IMR-90 (cell line): ENCODE measurements around the gene STXBP6. TPM values are rescaled to one million over a fixed set of nuclear protein-coding genes. Genes with fewer than 3 reads are reported as not detected.

ENCODE experiments used
- ATAC-seq: fragments of 200-7000 bp; cut with Tn5 transposase; 2 replicates; pipeline ENCODE4 v1.9.1; 2020; ENCODE audit warnings: low read depth, mild to moderate bottlenecking, moderate library complexity
- BruUV-seq: library from RNA; stranded (reverse); fragments of 400-500 nt; replicated peaks from 2 replicates; lab custom pipeline; 2021; lab: Mats Ljungman, UMichigan
- CTCF ChIA-PET: fragments of 300-600 bp; formaldehyde crosslinking; extraction: SDS; loops from one replicate; lab custom pipeline; 2021; ENCODE audit warnings: antibody characterized with exemption; lab: Yijun Ruan, JAX
- POLR2A ChIA-PET: fragments of 300-600 bp; sonication (Branson Sonifier 250); formaldehyde crosslinking; loops from one replicate; lab custom pipeline; 2022; ENCODE audit warnings: antibody characterized with exemption; ENCODE audit not compliant: unreplicated experiment; lab: Charles Lee
- DNase-seq: peaks from one replicate; pipeline ENCODE4 v3.0.0; 2013
- H2AFZ ChIP-seq: replicated peaks from 2 replicates; pipeline ENCODE3; 2013; ENCODE audit warnings: low read length, mild to moderate bottlenecking; ENCODE audit not compliant: poor library complexity
- H2AK5ac ChIP-seq: 2 replicates; pipeline ENCODE4 v1.6.1; 2013; ENCODE audit warnings: low read depth, low read length, inconsistent platforms
- H2AK9ac ChIP-seq: replicated peaks from 2 replicates; pipeline ENCODE3; 2013; ENCODE audit warnings: mild to moderate bottlenecking, low read depth, low read length, moderate library complexity; ENCODE audit not compliant: poor library complexity
- H2BK120ac ChIP-seq: 2 replicates; pipeline ENCODE4 v1.6.1; 2013; ENCODE audit warnings: low read depth, low read length, inconsistent platforms
- H2BK15ac ChIP-seq: 3 replicates; pipeline ENCODE4 v1.6.1; 2013; ENCODE audit warnings: low read depth, low read length, inconsistent platforms
- H2BK20ac ChIP-seq: 2 replicates; pipeline ENCODE4 v1.6.1; 2013; ENCODE audit warnings: low read depth, mild to moderate bottlenecking, inconsistent platforms, low read length, moderate library complexity
- H2BK5ac ChIP-seq: 2 replicates; pipeline ENCODE4 v1.6.1; 2013; ENCODE audit warnings: mild to moderate bottlenecking, low read depth, low read length, inconsistent platforms; ENCODE audit not compliant: poor library complexity, severe bottlenecking
- H3K14ac ChIP-seq: replicated peaks from 2 replicates; pipeline ENCODE4 v1.6.1; 2013; ENCODE audit warnings: low read depth, low read length, inconsistent platforms
- H3K18ac ChIP-seq: 2 replicates; pipeline ENCODE4 v1.6.1; 2013; ENCODE audit warnings: low read depth, low read length, control low read depth
- H3K23ac ChIP-seq: 2 replicates; pipeline ENCODE4 v1.6.1; 2013; ENCODE audit warnings: low read depth, low read length, inconsistent platforms
- H3K27ac ChIP-seq: 2 replicates; pipeline ENCODE4 v1.5.1; 2013; ENCODE audit warnings: mild to moderate bottlenecking, control low read depth, low read length; ENCODE audit not compliant: insufficient read depth
- H3K27me3 ChIP-seq: 2 replicates; pipeline ENCODE4 v1.6.1; 2013; ENCODE audit warnings: low read length; ENCODE audit not compliant: control insufficient read depth, insufficient read depth
- H3K36me3 ChIP-seq: 2 replicates; pipeline ENCODE4 v1.6.1; 2013; ENCODE audit warnings: low read length, mixed read lengths; ENCODE audit not compliant: control insufficient read depth, insufficient read depth
- H3K4ac ChIP-seq: 2 replicates; pipeline ENCODE4 v1.6.1; 2013; ENCODE audit warnings: low read depth, low read length, inconsistent platforms
- H3K4me1 ChIP-seq: 2 replicates; pipeline ENCODE4 v1.6.1; 2013; ENCODE audit warnings: low read length, mixed read lengths; ENCODE audit not compliant: control insufficient read depth, insufficient read depth
- H3K4me2 ChIP-seq: 2 replicates; pipeline ENCODE4 v1.6.1; 2013; ENCODE audit warnings: low read depth, mild to moderate bottlenecking, control low read depth, low read length, moderate library complexity
- H3K4me3 ChIP-seq: 2 replicates; pipeline ENCODE4 v1.5.1; 2013; ENCODE audit warnings: low read depth, mild to moderate bottlenecking, control low read depth, low read length, moderate library complexity; ENCODE audit not compliant: insufficient read depth
- H3K56ac ChIP-seq: 2 replicates; pipeline ENCODE4 v1.6.1; 2013; ENCODE audit warnings: low read length, inconsistent platforms; ENCODE audit not compliant: insufficient read depth; ENCODE audit errors: extremely low read depth
- H3K79me1 ChIP-seq, 2 experiments: 2 replicates each; pipeline ENCODE4 v1.6.1; 2013; ENCODE audit warnings: low read length in 2 of 2, inconsistent platforms in 1 of 2, low read depth in 1 of 2
- H3K9ac ChIP-seq: 2 replicates; pipeline ENCODE4 v1.6.1; 2013; ENCODE audit warnings: low read depth, low read length, control low read depth
- H3K9me1 ChIP-seq: 2 replicates; pipeline ENCODE4 v1.6.1; 2013; ENCODE audit warnings: low read length, inconsistent platforms; ENCODE audit not compliant: insufficient read depth
- H3K9me3 ChIP-seq: 2 replicates; pipeline ENCODE4 v1.6.1; 2013; ENCODE audit warnings: low read length; ENCODE audit not compliant: control insufficient read depth, insufficient read depth
- H4K20me1 ChIP-seq: 2 replicates; pipeline ENCODE4 v1.6.1; 2013; ENCODE audit warnings: low read length, inconsistent platforms; ENCODE audit not compliant: insufficient read depth
- H4K5ac ChIP-seq: 2 replicates; pipeline ENCODE4 v1.6.1; 2013; ENCODE audit warnings: mild to moderate bottlenecking, low read depth, low read length, control low read depth
- H4K8ac ChIP-seq, 2 experiments: 2 replicates each; pipeline ENCODE4 v1.6.1; 2013; ENCODE audit warnings: low read depth in 2 of 2, low read length in 2 of 2, control low read depth in 1 of 2, inconsistent platforms in 1 of 2
- H4K91ac ChIP-seq: 2 replicates; pipeline ENCODE4 v1.6.1; 2013; ENCODE audit warnings: low read depth, low read length, inconsistent platforms; ENCODE audit not compliant: insufficient read depth
- CEBPB ChIP-seq: IDR thresholded peaks from 2 replicates; pipeline ENCODE4 v1.6.1; 2012; ENCODE audit warnings: low read depth, low read length, improper control_type of control experiment
- CHD1 ChIP-seq: IDR thresholded peaks from 2 replicates; pipeline ENCODE4 v1.6.1; 2012; ENCODE audit warnings: low read depth, low read length, improper control_type of control experiment
- FOS ChIP-seq: fragments of 150-350 bp; IDR thresholded peaks from 2 replicates; pipeline ENCODE4 v1.6.1; 2016; ENCODE audit warnings: low read depth, low read length
- MAFK ChIP-seq: IDR thresholded peaks from 2 replicates; pipeline ENCODE4 v1.6.1; 2012; ENCODE audit warnings: low read depth, low read length, improper control_type of control experiment
- MAZ ChIP-seq: IDR thresholded peaks from 2 replicates; pipeline ENCODE4 v1.6.1; 2012; ENCODE audit warnings: low read depth, mild to moderate bottlenecking, low read length, improper control_type of control experiment, moderate library complexity, borderline replicate concordance
- POLR2A ChIP-seq: IDR thresholded peaks from 2 replicates; pipeline ENCODE4 v1.6.1; 2012; ENCODE audit warnings: mild to moderate bottlenecking, low read depth, low read length
- RAD21 ChIP-seq: IDR thresholded peaks from 2 replicates; pipeline ENCODE4 v1.6.1; 2012; ENCODE audit warnings: low read length, improper control_type of control experiment
- SMC3 ChIP-seq: fragments of 150-350 bp; IDR thresholded peaks from 2 replicates; pipeline ENCODE4 v1.6.1; 2016; ENCODE audit warnings: low read depth, mild to moderate bottlenecking, antibody characterized with exemption, low read length, moderate library complexity
- WGBS, 2 experiments: methylation state at CpG; one replicate each; pipeline versions ENCODE4 v1.1.5 to v1.1.7; 2013; ENCODE audit warnings: missing lambda C conversion rate in 2 of 2; ENCODE audit not compliant: insufficient read length in 1 of 2; ENCODE audit errors: extremely low coverage in 2 of 2; 5-methylcytosine and 5-hydroxymethylcytosine counted together
- dilution Hi-C: fragments of 300-500 bp; cut with HindIII; formaldehyde crosslinking; loops from one replicate; pipeline ENCODE4 v1.14.3; 2018; ENCODE audit warnings: low sequenced_read_pairs; ENCODE audit not compliant: unreplicated experiment
- in situ Hi-C: fragments of 300-500 bp; cut with MboI; formaldehyde crosslinking; loops from 3 replicates; pipeline ENCODE4 v1.14.3; 2019; ENCODE audit warnings: low sequenced_read_pairs, inconsistent platforms, mixed read lengths
- intact Hi-C: fragments of 100-400 bp; cut with micrococcal nuclease; formaldehyde crosslinking; loops from 2 replicates; pipeline ENCODE4 v1.10.0; 2022
- polyA plus RNA-seq, 3 experiments: library from polyadenylated mRNA; depleted of rRNA; stranded (reverse); fragments of >200 nt; gene quantifications; 2 replicates each; pipeline ENCODE4 v1.2.3, GENCODE V29; 2012; ENCODE audit warnings: low replicate concordance in 1 of 3
- total RNA-seq: library from RNA; depleted of rRNA; stranded (reverse); fragments of >200 nt; gene quantifications from 2 replicates; pipeline ENCODE4 v1.2.3, GENCODE V29; 2012
- TF ChIP-seq, protein P1 (sequence below): fragments of 150-350 bp; IDR thresholded peaks from 2 replicates; pipeline ENCODE4 v1.6.1; 2016; ENCODE audit warnings: low read depth, mild to moderate bottlenecking, low read length, moderate library complexity, borderline replicate concordance
- TF ChIP-seq, protein P2 (sequence below): fragments of 150-350 bp; IDR thresholded peaks from 2 replicates; pipeline ENCODE4 v1.6.1; 2017; ENCODE audit warnings: mild to moderate bottlenecking, antibody characterized with exemption, low read length, low read depth

STXBP6 gene
- total and polyA plus RNA-seq, 2 of the 4 experiments (the other 2 are of a cell fraction), result 14.2 to 14.3 TPM

DNA sequence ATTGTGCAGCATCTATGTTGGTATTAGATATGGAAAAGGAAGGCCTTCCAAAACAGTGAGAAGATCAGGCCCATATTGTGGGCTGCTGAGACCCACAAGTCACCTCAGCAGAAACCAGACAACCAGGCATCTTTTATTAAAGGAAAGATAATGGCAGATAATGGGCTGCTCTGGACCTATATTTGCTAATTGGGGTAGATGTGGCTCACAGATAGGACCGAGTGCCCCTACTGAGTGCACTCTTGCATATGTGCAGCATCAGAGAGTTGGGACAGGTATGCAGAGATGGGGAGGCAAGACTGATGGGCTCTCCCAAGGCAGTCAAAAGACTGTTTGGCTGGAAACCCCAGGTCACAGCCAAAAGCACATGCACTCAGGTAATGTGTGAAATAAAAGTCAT lies 266.2 kb downstream of the STXBP6 start:
- no peak overlapping the region for H2AK5ac ChIP-seq
- H3K14ac ChIP-seq, result no peak overlapping the region
- H3K23ac ChIP-seq, result no peak overlapping the region
- no peaks in the 10 kb centered on the region for H3K79me1 ChIP-seq
- no peak overlapping the region for H3K27ac ChIP-seq
- ATAC-seq (no peak), DNase-seq (no peak)
- H3K27me3 ChIP-seq, result no peaks in the 10 kb centered on the region; the same call in 1 of the 2 replicates
- H3K36me3 ChIP-seq, result no peaks in the 10 kb centered on the region
- BruUV-seq, result no TSS peak
- no peak overlapping the region for H3K18ac ChIP-seq
- H4K5ac ChIP-seq, result no peak overlapping the region
- H3K9me3 ChIP-seq, result no peaks in the 10 kb centered on the region
- intact Hi-C loops (no loop called here), dilution Hi-C loops (no loop called here), in situ Hi-C loops (no loop called here)
- H2BK15ac ChIP-seq, result no peak overlapping the region
- no peak overlapping the region for H3K4me3 ChIP-seq
- H4K8ac ChIP-seq, result no peak overlapping the region
- no peaks in the 10 kb centered on the region for H3K9me1 ChIP-seq
- no peak overlapping the region for H2BK20ac ChIP-seq
- H3K4me2 ChIP-seq, result no peak overlapping the region
- no peak overlapping the region for H3K56ac ChIP-seq
- H3K4me1 ChIP-seq, result no peaks in the 10 kb centered on the region
- no peak overlapping the region for H2AK9ac ChIP-seq
- no peak overlapping the region for H2BK5ac ChIP-seq
- WGBS, 2 experiments, result no CpG with 5 or more reads among the region's 1 CpG
- POLR2A ChIA-PET, result no interaction called here
- H3K9ac ChIP-seq, result no peak overlapping the region
- no peak overlapping the region for H2AFZ ChIP-seq
- TF ChIP-seq, protein P1, sequence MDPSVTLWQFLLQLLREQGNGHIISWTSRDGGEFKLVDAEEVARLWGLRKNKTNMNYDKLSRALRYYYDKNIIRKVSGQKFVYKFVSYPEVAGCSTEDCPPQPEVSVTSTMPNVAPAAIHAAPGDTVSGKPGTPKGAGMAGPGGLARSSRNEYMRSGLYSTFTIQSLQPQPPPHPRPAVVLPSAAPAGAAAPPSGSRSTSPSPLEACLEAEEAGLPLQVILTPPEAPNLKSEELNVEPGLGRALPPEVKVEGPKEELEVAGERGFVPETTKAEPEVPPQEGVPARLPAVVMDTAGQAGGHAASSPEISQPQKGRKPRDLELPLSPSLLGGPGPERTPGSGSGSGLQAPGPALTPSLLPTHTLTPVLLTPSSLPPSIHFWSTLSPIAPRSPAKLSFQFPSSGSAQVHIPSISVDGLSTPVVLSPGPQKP, result no peak
- no peak for TF ChIP-seq CEBPB
- TF ChIP-seq FOS, result no peak
- no peak for TF ChIP-seq MAFK
- TF ChIP-seq, protein P2, sequence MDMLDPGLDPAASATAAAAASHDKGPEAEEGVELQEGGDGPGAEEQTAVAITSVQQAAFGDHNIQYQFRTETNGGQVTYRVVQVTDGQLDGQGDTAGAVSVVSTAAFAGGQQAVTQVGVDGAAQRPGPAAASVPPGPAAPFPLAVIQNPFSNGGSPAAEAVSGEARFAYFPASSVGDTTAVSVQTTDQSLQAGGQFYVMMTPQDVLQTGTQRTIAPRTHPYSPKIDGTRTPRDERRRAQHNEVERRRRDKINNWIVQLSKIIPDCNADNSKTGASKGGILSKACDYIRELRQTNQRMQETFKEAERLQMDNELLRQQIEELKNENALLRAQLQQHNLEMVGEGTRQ, result no peak
- no peak for TF ChIP-seq CHD1
- no peak for TF ChIP-seq MAZ
- no peak for TF ChIP-seq SMC3
- TF ChIP-seq POLR2A, result no peak
- TF ChIP-seq RAD21, result no peak
- CTCF ChIA-PET, result no interaction called here
- no peak overlapping the region for H2BK120ac ChIP-seq
- H3K4ac ChIP-seq, result no peak overlapping the region
- no peak overlapping the region for H4K91ac ChIP-seq
- no peaks in the 10 kb centered on the region for H4K20me1 ChIP-seq
